ENCODE data around the gene VIL1. TPM values are rescaled to one million over a fixed set of nuclear protein-coding genes. Genes with fewer than 3 reads are reported as not detected.

VIL1 gene
- total RNA-seq, 1 experiment from 2014 or later = not detected

GRCh38 chr2:218477247-218477646 lies 58.3 kb downstream of the VIL1 start:
- Histone ChIP-seq H3K27me3 (ENCODE audit: insufficient read depth, low read depth) (no peaks in the 10 kb centered on the region), H3K9me3 (ENCODE audit: insufficient read depth, low read depth) (no peaks in the 10 kb centered on the region), H3K4me2 (no peak overlapping the region), H3K4me3 (no peak overlapping the region), H3K79me2 (ENCODE audit: low read depth) (no peaks in the 10 kb centered on the region), H2AFZ (no peak overlapping the region), H4K20me1 (ENCODE audit: insufficient read depth) (no peaks in the 10 kb centered on the region), H3K4me1 (replicated peaks; ENCODE audit: insufficient read depth) (no peaks in the 10 kb centered on the region), H3K27ac (no peak overlapping the region), H3F3A (ENCODE audit: insufficient read depth, low read depth) (no peaks in the 10 kb centered on the region; the same call in 1 of the 2 replicates), H3K9me2 (ENCODE audit: insufficient read depth) (no peaks in the 10 kb centered on the region), H3K36me3 (ENCODE audit: low read depth) (peaks cover 23% of the 10 kb centered on the region)
- ChIA-PET POLR2A (ENCODE audit: unreplicated experiment) (no interaction called here), CTCF (interaction anchor here (0.7 kb wide), 1 partner anchor 14 kb away, joined by 3 read pairs; no protein-coding TSS in a partner anchor)
- DNase-seq = no peak
- BruUV-seq (replicated peaks) = no TSS peak
- intact Hi-C loops (cut with micrococcal nuclease; ENCODE audit: unreplicated experiment) = no loop called here
- TF ChIP-seq EZH2 (IDR thresholded peaks at IDR 0.05; ENCODE audit: low read depth) (no peak), CTCF (conservative IDR thresholded peaks at IDR 0.05) (no peak)

DNA sequence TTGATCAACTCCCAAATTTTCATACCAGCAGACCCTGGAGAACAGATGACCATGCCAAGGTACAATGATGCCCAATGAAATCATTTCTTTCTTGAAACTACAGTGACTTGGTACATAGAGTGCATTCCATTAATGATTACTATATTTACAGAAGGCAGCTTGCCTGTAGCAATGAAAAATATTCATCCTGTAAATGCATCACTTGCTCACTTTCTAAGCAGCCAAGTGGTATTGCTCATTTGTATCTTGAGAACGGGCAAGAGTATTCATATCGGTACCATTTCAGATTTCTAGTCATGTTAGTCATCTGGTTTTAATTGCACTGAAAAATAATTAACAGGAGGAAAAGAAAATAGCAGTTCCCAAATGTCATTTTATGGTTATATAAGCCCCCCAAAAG lies 59.6 kb downstream of the VIL1 start:
- BruUV-seq (replicated peaks) = no TSS peak
- Histone ChIP-seq H3K9me3 (ENCODE audit: insufficient read depth, low read depth) (no peaks in the 10 kb centered on the region), H3K4me3 (no peak overlapping the region), H2AFZ (no peak overlapping the region), H3K36me3 (ENCODE audit: low read depth) (peaks cover 18% of the 10 kb centered on the region), H3K27me3 (ENCODE audit: insufficient read depth, low read depth) (no peaks in the 10 kb centered on the region), H4K20me1 (ENCODE audit: insufficient read depth) (no peaks in the 10 kb centered on the region), H3K4me2 (no peak overlapping the region), H3K27ac (no peak overlapping the region), H3K79me2 (ENCODE audit: low read depth) (no peaks in the 10 kb centered on the region), H3F3A (ENCODE audit: insufficient read depth, low read depth) (no peaks in the 10 kb centered on the region; the same call in 1 of the 2 replicates), H3K4me1 (replicated peaks; ENCODE audit: insufficient read depth) (no peaks in the 10 kb centered on the region), H3K9me2 (ENCODE audit: insufficient read depth) (no peaks in the 10 kb centered on the region)
- no peak for DNase-seq
- ChIA-PET POLR2A (ENCODE audit: unreplicated experiment) (no interaction called here), CTCF (no interaction called here)
- TF ChIP-seq EZH2 (IDR thresholded peaks at IDR 0.05; ENCODE audit: low read depth) (no peak), CTCF (conservative IDR thresholded peaks at IDR 0.05) (no peak)
- intact Hi-C loops (cut with micrococcal nuclease; ENCODE audit: unreplicated experiment) = no loop called here

- Histone ChIP-seq H3K4me1 (replicated peaks; ENCODE audit: insufficient read depth) (no peaks in the 10 kb centered on the region), H3K9me2 (ENCODE audit: insufficient read depth) (no peaks in the 10 kb centered on the region), H2AFZ (no peak overlapping the region), H3K4me2 (no peak overlapping the region), H3K4me3 (no peak overlapping the region), H3K36me3 (ENCODE audit: low read depth) (peaks cover 10% of the 10 kb centered on the region), H4K20me1 (ENCODE audit: insufficient read depth) (no peaks in the 10 kb centered on the region), H3K27me3 (ENCODE audit: insufficient read depth, low read depth) (no peaks in the 10 kb centered on the region), H3K27ac (no peak overlapping the region), H3K79me2 (ENCODE audit: low read depth) (no peaks in the 10 kb centered on the region), H3K9me3 (ENCODE audit: insufficient read depth, low read depth) (no peaks in the 10 kb centered on the region), H3F3A (ENCODE audit: insufficient read depth, low read depth) (no peaks in the 10 kb centered on the region; the same call in 1 of the 2 replicates)
- intact Hi-C loops (cut with micrococcal nuclease; ENCODE audit: unreplicated experiment) = no loop called here
- TF ChIP-seq EZH2 (IDR thresholded peaks at IDR 0.05; ENCODE audit: low read depth) (no peak), CTCF (conservative IDR thresholded peaks at IDR 0.05) (no peak)
- ChIA-PET CTCF (no interaction called here), POLR2A (ENCODE audit: unreplicated experiment) (no interaction called here)
- no peak for DNase-seq
- no TSS peak for BruUV-seq (replicated peaks)
Observed at GRCh38 chr2:218479595-218479994, 60.7 kb downstream of the VIL1 start.
